Hematopoietic multipotent progenitor cell treated with erythropoietin and hydrocortisone succinate and interleukin-3 and kit ligand, for 8 days (in vitro differentiated cells): ENCODE measurements around the gene PXDN.

Source experiments
- DNase-seq: peaks from one replicate; pipeline ENCODE4 v3.0.0-alpha.2; 2015

PXDN gene

GRCh38 chr2:1605102-1606045 is 138.9 kb downstream of the PXDN start:
- no peak for DNase-seq

- no peak for DNase-seq
Measured at GRCh38 chr2:1603521-1603920, 140.8 kb downstream of the PXDN start.

- DNase-seq = no peak
Measured at GRCh38 chr2:1603059-1603458, 141.3 kb downstream of the PXDN start.

- no peak for DNase-seq
Measured at GRCh38 chr2:1602278-1603010, 141.9 kb downstream of the PXDN start.

GRCh38 chr2:1601471-1602277 is 142.6 kb downstream of the PXDN start:
- DNase-seq = no peak

GRCh38 chr2:1601067-1601412 is 143.3 kb downstream of the PXDN start:
- no peak for DNase-seq

- no peak for DNase-seq
Measured at GRCh38 chr2:1600191-1601066, 143.9 kb downstream of the PXDN start.

- DNase-seq = no peak
Measured at GRCh38 chr2:1599301-1600085, 144.8 kb downstream of the PXDN start.

GRCh38 chr2:1598800-1599199 is 145.5 kb downstream of the PXDN start:
- no peak for DNase-seq

- DNase-seq = no peak
Measured at GRCh38 chr2:1598041-1598710, 146.1 kb downstream of the PXDN start.

- no peak for DNase-seq
Measured at GRCh38 chr2:1595274-1595673, 149.0 kb downstream of the PXDN start.

GRCh38 chr2:1594373-1595171 is 149.7 kb downstream of the PXDN start:
- DNase-seq = no peak

- DNase-seq = no peak
Measured at GRCh38 chr2:1594123-1594372, 150.3 kb downstream of the PXDN start.

GRCh38 chr2:1593371-1594122 is 150.8 kb downstream of the PXDN start:
- DNase-seq = no peak

- no peak for DNase-seq
Measured at GRCh38 chr2:1591978-1592907, 152.1 kb downstream of the PXDN start.

GRCh38 chr2:1591461-1591770 is 152.9 kb downstream of the PXDN start:
- no peak for DNase-seq

- no peak for DNase-seq
Measured at GRCh38 chr2:1590596-1591460, 153.5 kb downstream of the PXDN start.
